HepG2 (cell line): ENCODE results near the gene NIN. TPM values are rescaled to one million over a fixed set of nuclear protein-coding genes. Genes with fewer than 3 reads are reported as not detected.
"Not testable (repeated sequence)": the region's sequence is repeated elsewhere in the genome, so short reads cannot be mapped to it uniquely, and the experiment has no call there.

Experiments used
- ATAC-seq: fragments of 200-7000 bp; cut with Tn5 transposase; 3 replicates; pipeline ENCODE4 v1.9.1; 2020; ENCODE audit warnings: mild to moderate bottlenecking, moderate library complexity
- BruUV-seq: library from RNA; stranded (reverse); fragments of 400-500 nt; replicated peaks from 2 replicates; lab custom pipeline; 2021; lab: Mats Ljungman, UMichigan
- CTCF ChIA-PET: fragments of 300-600 bp; formaldehyde crosslinking; extraction: SDS; loops from one replicate; lab custom pipeline; 2021; ENCODE audit warnings: low total read pairs, inconsistent platforms, low intra/inter-chr PET ratio; lab: Yijun Ruan, JAX
- POLR2A ChIA-PET: fragments of 350-600 bp; sonication (Branson Sonifier 250); formaldehyde crosslinking; loops from one replicate; lab custom pipeline; 2020; ENCODE audit warnings: antibody characterized with exemption, inconsistent platforms; lab: Yijun Ruan, JAX
- DNase-seq: peaks from one replicate; pipeline ENCODE4 v3.0.0-alpha.2; 2015; ENCODE audit warnings: low spot score
- FAIRE-seq: peaks from 3 replicates; lab custom pipeline; 2011; peaks lifted over from hg19 to GRCh38; lab: Jason Lieb, UNC
- H2AFZ ChIP-seq: one replicate; pipeline ENCODE4 v1.6.1; 2011; ENCODE audit warnings: low read length, inconsistent platforms
- H3K27ac ChIP-seq: fragments of 300-600 bp; 3 replicates; pipeline ENCODE4 v1.8.0; 2011; ENCODE audit warnings: mixed run types, mild to moderate bottlenecking, mixed read lengths, low read length, inconsistent platforms; ENCODE audit not compliant: insufficient read depth; ENCODE audit errors: extremely low read length
- H3K27me3 ChIP-seq, 2 experiments: fragments of 200-600 bp in 1 of 2; 2 replicates in 1 of 2; 3 replicates in 1 of 2; pipeline versions ENCODE4 v1.6.0 to v1.8.0; 2011; ENCODE audit warnings: low read length in 2 of 2, mild to moderate bottlenecking in 2 of 2, moderate library complexity in 2 of 2, inconsistent platforms in 1 of 2; ENCODE audit not compliant: insufficient read depth in 2 of 2, control insufficient read depth in 1 of 2
- H3K36me3 ChIP-seq, 2 experiments: fragments of 200-600 bp in 1 of 2; replicated peaks in 1 of 2; 2 replicates in 1 of 2; 3 replicates in 1 of 2; pipeline versions ENCODE4 v1.5.1 to v1.8.0; 2011; ENCODE audit warnings: low read length in 2 of 2, inconsistent platforms in 1 of 2; ENCODE audit not compliant: insufficient read depth in 2 of 2, control insufficient read depth in 1 of 2
- H3K4me1 ChIP-seq: 2 replicates; pipeline ENCODE4 v1.5.1; 2012; ENCODE audit warnings: low read length, inconsistent platforms; ENCODE audit not compliant: insufficient read depth
- H3K4me2 ChIP-seq: 2 replicates; pipeline ENCODE4 v1.6.0; 2011; ENCODE audit warnings: low read depth, low read length, inconsistent platforms
- H3K4me3 ChIP-seq, 3 experiments: fragments of 200-600 bp in 1 of 3; sonication (generic), shearing (Covaris generic) in 1 of 3; replicated peaks in 1 of 3; 2 replicates each; pipeline ENCODE4 v1.5.1; 2011 to 2016; ENCODE audit warnings: low read length in 3 of 3, inconsistent platforms in 2 of 3, low read depth in 2 of 3, mild to moderate bottlenecking in 2 of 3, control low read depth in 1 of 3, mixed read lengths in 1 of 3; ENCODE audit not compliant: insufficient read depth in 1 of 3
- H3K79me2 ChIP-seq: one replicate; pipeline ENCODE4 v1.6.1; 2011; ENCODE audit warnings: low read length, inconsistent platforms; ENCODE audit not compliant: insufficient read depth
- H3K9ac ChIP-seq: 2 replicates; pipeline ENCODE4 v1.6.0; 2011; ENCODE audit warnings: mild to moderate bottlenecking, low read depth, low read length, inconsistent platforms; ENCODE audit not compliant: insufficient read depth
- H3K9me3 ChIP-seq: 2 replicates; pipeline ENCODE4 v1.5.1; 2012; ENCODE audit warnings: mild to moderate bottlenecking, low read length
- H4K20me1 ChIP-seq: 2 replicates; pipeline ENCODE4 v1.6.0; 2011; ENCODE audit warnings: inconsistent platforms, mild to moderate bottlenecking, low read length, moderate library complexity; ENCODE audit not compliant: insufficient read depth
- DMAP1 ChIP-seq: IDR thresholded peaks from 2 replicates; pipeline ENCODE4 v1.6.1; 2016
- NCOA5 ChIP-seq: sonication (generic); formaldehyde crosslinking; IDR thresholded peaks from 2 replicates; pipeline ENCODE4 v1.4.0; 2020; ENCODE audit warnings: missing genetic modification reagents
- RERE ChIP-seq: IDR thresholded peaks from 2 replicates; pipeline ENCODE4 v1.6.1; 2016; ENCODE audit warnings: low read depth, missing genetic modification reagents, missing compliant biosample characterization
- TP53 ChIP-seq: sonication (generic); formaldehyde crosslinking; conservative IDR thresholded peaks from 2 replicates; pipeline ENCODE4 v1.4.0; 2020; ENCODE audit warnings: missing genetic modification reagents
- TRAFD1 ChIP-seq: sonication (generic); formaldehyde crosslinking; IDR thresholded peaks from 2 replicates; pipeline ENCODE4 v1.5.1; 2020; ENCODE audit warnings: missing genetic modification reagents, mild to moderate bottlenecking, borderline replicate concordance
- ZNF30 ChIP-seq: sonication (generic); formaldehyde crosslinking; IDR thresholded peaks from 2 replicates; pipeline ENCODE4 v1.5.0; 2020; ENCODE audit warnings: mild to moderate bottlenecking, missing genetic modification reagents
- ZNF564 ChIP-seq: sonication (generic); formaldehyde crosslinking; IDR thresholded peaks from 2 replicates; pipeline ENCODE4 v1.8.1; 2023; ENCODE audit warnings: mild to moderate bottlenecking, missing genetic modification reagents
- ZNF720 ChIP-seq: sonication (generic); formaldehyde crosslinking; IDR thresholded peaks from 2 replicates; pipeline ENCODE4 v1.4.0; 2020; ENCODE audit warnings: missing genetic modification reagents
- ZNF724P ChIP-seq: sonication (generic); formaldehyde crosslinking; IDR thresholded peaks from 2 replicates; pipeline ENCODE4 v1.8.0; 2022; ENCODE audit warnings: missing genetic modification reagents, borderline replicate concordance
- ZNF781 ChIP-seq: sonication (generic); formaldehyde crosslinking; IDR thresholded peaks from 2 replicates; pipeline ENCODE4 v1.5.1; 2020; ENCODE audit warnings: borderline replicate concordance, mild to moderate bottlenecking, missing genetic modification reagents; ENCODE audit errors: not compliant biosample characterization
- WGBS: methylation state at CpG from one replicate; pipeline ENCODE4 v1.1.6; 2017; ENCODE audit warnings: low lambda C conversion rate; 5-methylcytosine and 5-hydroxymethylcytosine counted together
- in situ Hi-C: cut with HindIII; loops from 2 replicates; pipeline ENCODE4 v1.10.0; 2017; ENCODE audit warnings: low pct_unique_long_range_greater_than_20kb; ENCODE audit not compliant: extremely low pct_ligation_motif_present
- intact Hi-C: fragments of 100-400 bp; cut with micrococcal nuclease; formaldehyde crosslinking; loops from one replicate; pipeline ENCODE4 v1.10.0; 2022; ENCODE audit not compliant: unreplicated experiment
- polyA plus RNA-seq, 8 experiments: library from polyadenylated mRNA; depleted of rRNA in 3 of 8; stranded (reverse) in 7 of 8; unstranded in 1 of 8; fragments of >200 nt; fragmentation: Illumina TruSeq in 4 of 8; extraction: Trizol in 4 of 8; gene quantifications; 2 replicates each; pipeline versions ENCODE4 v1.2.1 to v1.2.3, GENCODE V29; 2011 to 2016; ENCODE audit warnings: low read depth in 4 of 8, missing spikeins in 1 of 8, mixed read lengths in 1 of 8; ENCODE audit not compliant: insufficient read depth in 1 of 8
- total RNA-seq, 5 experiments: library from RNA; depleted of rRNA; stranded (reverse); fragments of >200 nt; fragmentation: Illumina TruSeq; extraction: Trizol; gene quantifications; 2 replicates each; pipeline ENCODE4 v1.2.3, GENCODE V29; 2016; ENCODE audit warnings: low read depth in 1 of 5

NIN gene
- total and polyA plus RNA-seq, 2 of the 13 experiments (the other 11 are each of a cell fraction or from before 2014, with no cell fraction given), result 2.8 to 9.7 TPM

GRCh38 chr14:50697659-50698290 is 133.2 kb downstream of the NIN start (continued):
- no peak for TF ChIP-seq RERE
- no peak for TF ChIP-seq ZNF564 (CRISPR knock-in tag)
- TF ChIP-seq ZNF781 (CRISPR knock-in tag), result no peak
- no peak for TF ChIP-seq TRAFD1 (CRISPR knock-in tag)
- no peak for TF ChIP-seq ZNF30 (CRISPR knock-in tag)
- no peak for TF ChIP-seq NCOA5 (CRISPR knock-in tag)
- no peak for TF ChIP-seq DMAP1
- no peak for TF ChIP-seq ZNF724P
- no peak for TF ChIP-seq TP53 (CRISPR knock-in tag)
- TF ChIP-seq ZNF720, result no peak

GRCh38 chr14:50694260-50694659 is 136.7 kb downstream of the NIN start:
- CTCF ChIA-PET, result not testable (repeated sequence)

More at GRCh38 chr14:50694260-50694659, 136.7 kb downstream of the NIN start:
- H3K4me2 ChIP-seq, H4K20me1 ChIP-seq, H3K4me3 ChIP-seq, H2AFZ ChIP-seq, ATAC-seq, H3K27me3 ChIP-seq, H3K9me3 ChIP-seq, POLR2A ChIA-PET, intact Hi-C loops, H3K27ac ChIP-seq, H3K79me2 ChIP-seq, BruUV-seq, H3K36me3 ChIP-seq, H3K4me1 ChIP-seq, FAIRE-seq, in situ Hi-C loops, DNase-seq, H3K9ac ChIP-seq: not testable (repeated sequence)
- WGBS, result 82% methylated on average over 2 of the region's 3 CpGs
